PC-3 (cell line): ENCODE measurements around the gene CCDC38. TPM values are rescaled to one million over a fixed set of nuclear protein-coding genes. Genes with fewer than 3 reads are reported as not detected.

ENCODE experiments used
- ATAC-seq: fragments of 200-7000 bp; cut with Tn5 transposase; 2 replicates; pipeline ENCODE4 v1.9.1; 2020; ENCODE audit warnings: mild to moderate bottlenecking, moderate library complexity
- BruUV-seq: library from RNA; stranded (reverse); fragments of 400-500 nt; replicated peaks from 2 replicates; lab custom pipeline; 2021; lab: Mats Ljungman, UMichigan
- CTCF ChIA-PET: fragments of 300-600 bp; sonication (Branson Sonifier 250); formaldehyde crosslinking; loops from one replicate; lab custom pipeline; 2022; ENCODE audit warnings: antibody characterized with exemption; lab: Charles Lee
- POLR2A ChIA-PET: fragments of 300-600 bp; sonication (Branson Sonifier 250); formaldehyde crosslinking; loops from one replicate; lab custom pipeline; 2022; ENCODE audit warnings: antibody characterized with exemption; ENCODE audit not compliant: unreplicated experiment; lab: Charles Lee
- DNase-seq: peaks from one replicate; pipeline ENCODE4 v3.0.0-alpha.2; 2015
- H2AFZ ChIP-seq: fragments of 300-600 bp; sonication (generic); 2 replicates; pipeline ENCODE4 v1.6.0; 2016; ENCODE audit warnings: antibody characterized with exemption, low read length
- H3F3A ChIP-seq: fragments of 300-600 bp; sonication (generic); one replicate; pipeline ENCODE4 v1.6.0; 2017; ENCODE audit warnings: antibody characterized with exemption, low read length, control low read depth, mild to moderate bottlenecking; ENCODE audit not compliant: unreplicated experiment
- H3K27ac ChIP-seq: fragments of 300-600 bp; sonication (generic); 2 replicates; pipeline ENCODE4 v1.5.1; 2016; ENCODE audit warnings: mild to moderate bottlenecking, low read length
- H3K27me3 ChIP-seq: fragments of 300-600 bp; sonication (generic); 2 replicates; pipeline ENCODE4 v1.6.1; 2016; ENCODE audit warnings: low read length, mixed read lengths
- H3K36me3 ChIP-seq: fragments of 300-600 bp; sonication (generic); 2 replicates; pipeline ENCODE4 v1.6.1; 2016; ENCODE audit warnings: low read depth, mixed run types, low read length, mixed read lengths
- H3K4me1 ChIP-seq: fragments of 300-600 bp; sonication (generic); 2 replicates; pipeline ENCODE4 v1.5.1; 2016; ENCODE audit warnings: low read length; ENCODE audit not compliant: insufficient read depth
- H3K4me2 ChIP-seq: fragments of 300-600 bp; sonication (generic); 2 replicates; pipeline ENCODE4 v1.6.0; 2016; ENCODE audit warnings: low read length
- H3K4me3 ChIP-seq: fragments of 300-600 bp; sonication (generic); 2 replicates; pipeline ENCODE4 v1.5.1; 2016; ENCODE audit warnings: mild to moderate bottlenecking, low read length, mixed read lengths
- H3K79me2 ChIP-seq: fragments of 300-600 bp; sonication (generic); 2 replicates; pipeline ENCODE4 v1.6.1; 2017; ENCODE audit warnings: low read length, mixed read lengths
- H3K9ac ChIP-seq: fragments of 300-600 bp; sonication (generic); 2 replicates; pipeline ENCODE4 v1.6.0; 2016; ENCODE audit warnings: mild to moderate bottlenecking, low read length
- H3K9me2 ChIP-seq: fragments of 300-600 bp; sonication (generic); replicated peaks from 2 replicates; pipeline ENCODE4 v1.6.1; 2016; ENCODE audit warnings: mixed run types, low read length, mixed read lengths
- H3K9me3 ChIP-seq: fragments of 300-600 bp; sonication (generic); 2 replicates; pipeline ENCODE4 v1.6.1; 2016; ENCODE audit warnings: low read length, mixed read lengths
- H4K20me1 ChIP-seq: fragments of 300-600 bp; sonication (generic); 2 replicates; pipeline ENCODE4 v1.6.1; 2016; ENCODE audit warnings: low read length, mixed read lengths
- EZH2 ChIP-seq: fragments of 300-600 bp; sonication (generic); IDR thresholded peaks from one replicate; pipeline ENCODE4 v1.6.1; 2017; ENCODE audit warnings: antibody characterized with exemption, mild to moderate bottlenecking, low read length; ENCODE audit not compliant: unreplicated experiment
- EZH2phosphoT487 ChIP-seq: fragments of 300-600 bp; sonication (generic); IDR thresholded peaks from 2 replicates; pipeline ENCODE4 v1.6.1; 2018; ENCODE audit warnings: mild to moderate bottlenecking, antibody characterized with exemption, low read length, borderline replicate concordance
- intact Hi-C: fragments of 100-400 bp; cut with micrococcal nuclease; formaldehyde crosslinking; loops from 2 replicates; pipeline ENCODE4 v1.9.0; 2023
- total RNA-seq: library from RNA; depleted of rRNA; stranded (reverse); fragments of >200 nt; gene quantifications from 2 replicates; pipeline ENCODE4 v1.2.3, GENCODE V29; 2014
- TF ChIP-seq, protein P1 (sequence below): fragments of 300-600 bp; sonication (generic); conservative IDR thresholded peaks from 2 replicates; pipeline ENCODE4 v1.5.1; 2017; ENCODE audit warnings: antibody characterized with exemption, low read depth, mild to moderate bottlenecking, low read length

CCDC38 gene
- total RNA-seq, 1 experiment from 2014 or later, result not detected

DNA sequence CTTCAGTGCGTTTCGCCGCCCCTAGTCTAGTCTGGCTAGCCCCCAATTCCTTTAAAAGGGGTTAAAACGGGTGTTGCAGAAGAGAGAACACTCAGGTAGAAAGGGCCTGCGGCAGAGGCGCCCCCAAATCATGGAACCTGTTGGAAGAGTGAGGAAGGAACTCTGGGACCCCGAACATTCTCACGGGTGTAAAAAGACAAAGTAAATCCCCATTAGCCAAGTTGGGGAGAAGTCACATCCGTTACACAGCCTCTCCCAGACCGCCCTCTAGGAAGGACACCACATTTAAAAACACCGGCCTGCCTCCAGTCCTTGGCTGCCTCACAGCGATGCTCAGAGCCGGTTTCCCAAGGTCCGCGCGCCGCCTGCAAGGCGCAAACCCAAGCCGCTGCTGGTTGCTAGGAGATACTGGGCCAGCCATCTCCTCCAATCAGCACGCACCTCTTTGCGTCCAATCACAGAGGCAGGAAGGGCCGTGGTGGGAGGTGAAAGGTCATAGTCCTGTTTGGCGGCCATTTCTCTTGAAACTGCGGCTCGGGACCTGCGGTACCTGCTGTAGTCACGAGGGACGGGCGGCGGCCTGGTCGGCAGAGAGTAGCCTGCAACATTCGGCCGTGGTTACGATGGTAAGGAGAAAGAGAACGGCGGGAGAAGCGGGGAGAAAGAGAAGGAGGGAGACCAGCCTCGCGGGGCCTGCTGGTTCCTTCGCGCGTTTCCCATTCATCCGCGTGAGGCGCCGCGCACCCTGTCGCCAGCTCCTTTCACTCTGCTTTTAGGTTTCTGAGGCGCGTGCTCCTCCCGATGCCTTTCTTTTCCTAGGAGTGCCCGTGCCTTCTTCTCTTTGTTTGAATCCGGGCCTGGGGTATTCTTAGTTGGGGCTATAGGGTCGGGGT lies 83.7 kb downstream of the CCDC38 start, which contains the start of gene SNRPF:
Gene SNRPF (plus strand): TSS at position 502 of the 893 bp plus-strand sequence. CDS start 122 bp downstream, at position 624.
- Histone ChIP-seq H3K4me3 (peak within 1 kb of the TSS; percentile 90), H3F3A (no peaks in the 10 kb centered on the region), H3K9me3 (no peaks in the 10 kb centered on the region), H3K27me3 (no peaks in the 10 kb centered on the region), H2AFZ (peak within 1 kb of the TSS; percentile 91), H3K4me1 (peaks cover 18% of the 10 kb centered on the region), H3K9ac (peak within 1 kb of the TSS; percentile 94), H3K36me3 (peaks cover 29% of the 10 kb centered on the region), H3K27ac (peak within 1 kb of the TSS; percentile 63), H4K20me1 (peaks cover 30% of the 10 kb centered on the region), H3K79me2 (peaks cover 50% of the 10 kb centered on the region), H3K4me2 (peak within 1 kb of the TSS; percentile 88), H3K9me2 (no peaks in the 10 kb centered on the region)
- BruUV-seq, result no TSS peak
- ChIA-PET POLR2A (interaction anchor here (0.6 kb wide), 1 partner anchor 59 kb away, joined by 5 read pairs; no protein-coding TSS in a partner anchor), CTCF (no interaction called here)
- peak; percentile 99 for DNase-seq
- intact Hi-C loops, result loop anchor here (1.0 kb wide), 1 partner anchor 101 kb away; no protein-coding TSS in a partner anchor
- TF ChIP-seq, protein P1, sequence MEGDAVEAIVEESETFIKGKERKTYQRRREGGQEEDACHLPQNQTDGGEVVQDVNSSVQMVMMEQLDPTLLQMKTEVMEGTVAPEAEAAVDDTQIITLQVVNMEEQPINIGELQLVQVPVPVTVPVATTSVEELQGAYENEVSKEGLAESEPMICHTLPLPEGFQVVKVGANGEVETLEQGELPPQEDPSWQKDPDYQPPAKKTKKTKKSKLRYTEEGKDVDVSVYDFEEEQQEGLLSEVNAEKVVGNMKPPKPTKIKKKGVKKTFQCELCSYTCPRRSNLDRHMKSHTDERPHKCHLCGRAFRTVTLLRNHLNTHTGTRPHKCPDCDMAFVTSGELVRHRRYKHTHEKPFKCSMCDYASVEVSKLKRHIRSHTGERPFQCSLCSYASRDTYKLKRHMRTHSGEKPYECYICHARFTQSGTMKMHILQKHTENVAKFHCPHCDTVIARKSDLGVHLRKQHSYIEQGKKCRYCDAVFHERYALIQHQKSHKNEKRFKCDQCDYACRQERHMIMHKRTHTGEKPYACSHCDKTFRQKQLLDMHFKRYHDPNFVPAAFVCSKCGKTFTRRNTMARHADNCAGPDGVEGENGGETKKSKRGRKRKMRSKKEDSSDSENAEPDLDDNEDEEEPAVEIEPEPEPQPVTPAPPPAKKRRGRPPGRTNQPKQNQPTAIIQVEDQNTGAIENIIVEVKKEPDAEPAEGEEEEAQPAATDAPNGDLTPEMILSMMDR, result no peak; the same call in 1 of the 2 replicates
- TF ChIP-seq EZH2 (no peak), EZH2phosphoT487 (no peak)
- ATAC-seq, result peak; percentile 92

DNA sequence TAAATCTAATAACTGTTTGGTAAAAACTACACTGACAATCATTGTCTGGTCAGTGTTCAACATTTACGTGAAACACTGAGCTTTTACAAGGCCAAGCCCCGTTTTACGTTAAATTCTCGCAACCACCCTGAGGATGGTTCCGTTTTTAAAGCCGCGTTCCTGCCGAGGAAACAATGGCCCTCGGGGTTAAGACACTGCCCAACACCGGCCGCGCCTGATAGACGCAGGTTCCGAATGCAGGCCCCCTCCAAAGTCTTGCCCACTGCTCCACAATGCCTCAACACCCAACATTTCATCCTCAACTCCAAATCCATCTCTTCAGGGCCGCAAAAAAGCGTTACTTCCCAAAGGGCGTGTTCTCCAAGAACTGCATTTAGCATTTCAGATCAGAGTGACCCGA lies 84.6 kb downstream of the CCDC38 start:
- BruUV-seq, result no TSS peak

More for the DNA sequence above, 84.6 kb downstream of the CCDC38 start:
- CTCF ChIA-PET, result no interaction called here
- H2AFZ ChIP-seq, result peak overlapping the region; percentile 91; the same call in 1 of the 2 replicates
- H3K79me2 ChIP-seq, result peaks cover 41% of the 10 kb centered on the region
- DNase-seq (no peak), ATAC-seq (no peak)
- H3F3A ChIP-seq, result no peaks in the 10 kb centered on the region
- H4K20me1 ChIP-seq, result peaks cover 24% of the 10 kb centered on the region
- no peak overlapping the region for H3K4me3 ChIP-seq
- no peaks in the 10 kb centered on the region for H3K9me3 ChIP-seq
- H3K9me2 ChIP-seq, result no peaks in the 10 kb centered on the region
- intact Hi-C loops, result no loop called here
- H3K4me2 ChIP-seq, result 0 out of 2 replicates have a peak overlapping the region, but pooled peaks have one; percentile 88
- no peak overlapping the region for H3K9ac ChIP-seq
- no peaks in the 10 kb centered on the region for H3K27me3 ChIP-seq
- no peak for TF ChIP-seq EZH2
- TF ChIP-seq, protein P1, result no peak
- TF ChIP-seq EZH2phosphoT487, result no peak
- H3K4me1 ChIP-seq, result peaks cover 18% of the 10 kb centered on the region
- POLR2A ChIA-PET, result no interaction called here
- H3K27ac ChIP-seq, result no peak overlapping the region
- peaks cover 20% of the 10 kb centered on the region for H3K36me3 ChIP-seq
